ENCODE results near the gene ZIC2.
A peak's percentile ranks its signal among the peaks of the same experiment; 100 is the strongest.

Gene ZIC2

DNA sequence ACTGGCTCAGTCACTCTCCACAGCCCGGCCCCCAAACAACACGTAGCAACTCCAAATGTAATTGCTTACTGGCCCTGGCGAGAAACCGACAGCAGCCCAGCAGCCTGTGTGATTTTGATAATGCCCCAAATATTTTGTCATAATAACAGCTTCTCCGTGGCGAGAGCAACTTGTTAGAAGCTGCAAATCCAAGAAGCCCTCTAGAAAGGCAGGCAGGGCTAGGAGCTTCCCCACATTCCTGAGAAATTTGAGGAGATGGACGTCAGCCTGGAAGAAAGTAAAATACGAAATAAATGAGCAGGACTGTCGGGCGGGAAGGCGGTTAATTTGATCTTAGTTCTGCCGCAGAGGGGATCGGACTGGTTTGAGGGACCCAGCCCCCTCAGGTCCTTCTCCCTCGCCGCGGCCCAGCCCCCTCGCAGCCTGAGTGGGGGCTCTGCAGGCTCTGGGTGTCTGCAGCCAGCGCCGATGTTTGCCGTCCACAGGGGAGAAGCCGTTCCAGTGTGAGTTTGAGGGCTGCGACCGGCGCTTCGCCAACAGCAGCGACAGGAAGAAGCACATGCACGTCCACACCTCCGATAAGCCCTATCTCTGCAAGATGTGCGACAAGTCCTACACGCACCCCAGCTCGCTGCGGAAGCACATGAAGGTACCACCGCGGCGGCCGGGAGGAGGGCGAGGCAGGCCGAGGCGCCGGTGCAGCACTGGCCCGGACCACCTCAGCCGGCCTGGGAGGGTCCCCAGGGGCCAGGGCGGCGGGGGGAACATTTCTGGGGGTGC is 3.1 kb downstream of the ZIC2 start:
- Histone ChIP-seq H3K9me3 (ENCODE audit: low read depth, low read length) (no peaks in the 10 kb centered on the region), H3K4me3 (peak overlapping the region; percentile 93), H3K9ac (ENCODE audit: insufficient read length) (peak overlapping the region; percentile 99), H3K36me3 (ENCODE audit: insufficient read depth, low read length) (peaks cover 49% of the 10 kb centered on the region), H3K27ac (peak overlapping the region; percentile 96)
- peak; percentile 15; the same call in 1 of the 2 replicates for TF ChIP-seq POLR2AphosphoS5 (IDR thresholded peaks at IDR 0.05; ENCODE audit: borderline replicate concordance, low read depth, low read length)
- no peak for TF ChIP-seq FOXP2 (optimal IDR thresholded peaks at IDR 0.05; ENCODE audit: control extremely low read depth, extremely low read length, insufficient read depth)
- DNase-seq (ENCODE audit: low read depth, low spot score): no peak

DNA sequence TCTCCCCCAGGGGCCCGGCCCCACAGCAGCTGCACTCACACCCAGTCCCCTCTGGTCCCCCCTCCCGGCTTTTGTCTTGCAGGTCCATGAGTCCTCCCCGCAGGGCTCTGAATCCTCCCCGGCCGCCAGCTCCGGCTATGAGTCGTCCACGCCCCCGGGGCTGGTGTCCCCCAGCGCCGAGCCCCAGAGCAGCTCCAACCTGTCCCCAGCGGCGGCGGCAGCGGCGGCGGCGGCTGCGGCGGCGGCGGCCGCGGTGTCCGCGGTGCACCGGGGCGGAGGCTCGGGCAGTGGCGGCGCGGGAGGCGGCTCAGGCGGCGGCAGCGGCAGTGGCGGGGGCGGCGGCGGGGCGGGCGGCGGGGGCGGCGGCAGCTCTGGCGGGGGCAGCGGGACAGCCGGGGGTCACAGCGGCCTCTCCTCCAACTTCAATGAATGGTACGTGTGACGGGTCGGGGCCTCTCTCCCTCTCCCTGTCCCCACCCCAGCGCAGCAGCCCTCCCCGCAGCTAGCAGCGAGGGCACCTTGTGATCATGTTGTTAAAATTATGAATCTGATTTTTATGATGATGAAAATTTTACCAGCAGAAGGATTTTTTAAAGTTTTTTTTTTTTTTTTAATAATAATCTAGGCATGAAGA is 3.8 kb downstream of the ZIC2 start:
- peak overlapping the region; percentile 97 for H3K27ac ChIP-seq
- H3K4me3 ChIP-seq: peak overlapping the region; percentile 93
- TF ChIP-seq FOXP2 (optimal IDR thresholded peaks at IDR 0.05; ENCODE audit: control extremely low read depth, extremely low read length, insufficient read depth): no peak
- TF ChIP-seq POLR2AphosphoS5 (IDR thresholded peaks at IDR 0.05; ENCODE audit: borderline replicate concordance, low read depth, low read length): peak; percentile 18; the same call in 1 of the 2 replicates
- H3K9ac ChIP-seq (ENCODE audit: insufficient read length): peak overlapping the region; percentile 99
- peaks cover 49% of the 10 kb centered on the region for H3K36me3 ChIP-seq (ENCODE audit: insufficient read depth, low read length)
- no peak for DNase-seq (ENCODE audit: low read depth, low spot score)
- H3K9me3 ChIP-seq (ENCODE audit: low read depth, low read length): no peaks in the 10 kb centered on the region

DNA sequence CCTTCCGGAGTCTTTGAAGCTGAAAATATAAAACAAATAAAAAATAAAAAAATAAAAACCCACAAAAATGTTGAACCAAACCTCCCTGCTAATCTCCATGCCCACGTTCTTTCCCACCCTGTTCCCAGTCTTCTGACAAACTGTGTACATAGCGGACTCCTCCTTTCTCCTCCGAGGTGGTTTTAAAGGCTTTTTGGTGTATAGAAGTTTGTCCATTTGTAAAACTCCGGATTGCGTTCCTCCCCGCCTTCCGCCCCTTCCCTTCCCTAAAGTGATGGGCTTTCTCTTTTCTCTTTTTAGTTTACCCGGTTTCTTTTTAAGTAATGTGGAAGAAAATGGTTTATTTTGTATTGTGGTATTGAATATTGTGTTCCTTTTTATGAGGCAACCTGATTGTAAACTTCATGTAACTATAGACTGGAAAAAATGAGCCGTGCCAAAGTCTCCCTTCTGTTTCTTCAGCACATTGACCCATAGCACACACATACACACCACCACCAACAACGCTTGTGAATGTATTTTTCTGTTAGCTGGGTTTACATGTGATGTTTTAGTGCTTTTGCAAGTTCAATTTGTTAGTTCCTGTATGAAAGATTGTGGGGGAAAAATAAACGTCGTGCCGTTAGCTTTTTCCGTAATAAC is 4.4 kb downstream of the ZIC2 start:
- DNase-seq (ENCODE audit: low read depth, low spot score): no peak
- TF ChIP-seq POLR2AphosphoS5 (IDR thresholded peaks at IDR 0.05; ENCODE audit: borderline replicate concordance, low read depth, low read length) (no peak; the same call in 1 of the 2 replicates), FOXP2 (optimal IDR thresholded peaks at IDR 0.05; ENCODE audit: control extremely low read depth, extremely low read length, insufficient read depth) (no peak), EZH2 (IDR thresholded peaks at IDR 0.05) (no peak)
- Histone ChIP-seq H3K27ac (peak overlapping the region; percentile 97), H3K4me3 (peak overlapping the region; percentile 82), H3K36me3 (ENCODE audit: insufficient read depth, low read length) (peaks cover 49% of the 10 kb centered on the region), H3K9ac (ENCODE audit: insufficient read length) (peak overlapping the region; percentile 95), H3K9me3 (ENCODE audit: low read depth, low read length) (no peaks in the 10 kb centered on the region)

DNA sequence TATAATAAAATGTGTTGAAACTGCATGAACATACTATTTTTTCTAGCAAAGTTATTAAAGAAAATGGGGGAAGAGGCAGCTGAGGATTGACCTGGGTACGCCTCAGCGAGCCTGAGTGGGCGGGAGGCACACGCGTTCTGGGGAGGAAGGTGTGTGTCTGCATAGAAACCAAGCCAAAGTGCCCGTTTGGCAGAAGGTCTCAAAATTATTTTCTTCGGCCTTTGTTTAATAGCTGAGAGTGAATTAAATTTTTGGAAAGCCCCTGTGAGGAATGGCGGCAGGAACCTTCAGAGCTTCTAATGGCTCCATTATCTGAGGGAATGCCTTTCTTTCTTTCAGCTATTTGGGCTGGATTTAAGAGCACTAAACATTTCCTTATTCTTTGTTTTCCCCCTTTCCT is 5.2 kb downstream of the ZIC2 start:
- H3K9me3 ChIP-seq (ENCODE audit: low read depth, low read length): no peaks in the 10 kb centered on the region
- DNase-seq (ENCODE audit: low read depth, low spot score): no peak
- peak overlapping the region; percentile 82 for H3K4me3 ChIP-seq
- peak overlapping the region; percentile 97 for H3K27ac ChIP-seq
- peaks cover 49% of the 10 kb centered on the region for H3K36me3 ChIP-seq (ENCODE audit: insufficient read depth, low read length)
- peak overlapping the region; percentile 95 for H3K9ac ChIP-seq (ENCODE audit: insufficient read length)
- TF ChIP-seq FOXP2 (optimal IDR thresholded peaks at IDR 0.05; ENCODE audit: control extremely low read depth, extremely low read length, insufficient read depth) (no peak), EZH2 (IDR thresholded peaks at IDR 0.05) (no peak), POLR2AphosphoS5 (IDR thresholded peaks at IDR 0.05; ENCODE audit: borderline replicate concordance, low read depth, low read length) (no peak)

DNA sequence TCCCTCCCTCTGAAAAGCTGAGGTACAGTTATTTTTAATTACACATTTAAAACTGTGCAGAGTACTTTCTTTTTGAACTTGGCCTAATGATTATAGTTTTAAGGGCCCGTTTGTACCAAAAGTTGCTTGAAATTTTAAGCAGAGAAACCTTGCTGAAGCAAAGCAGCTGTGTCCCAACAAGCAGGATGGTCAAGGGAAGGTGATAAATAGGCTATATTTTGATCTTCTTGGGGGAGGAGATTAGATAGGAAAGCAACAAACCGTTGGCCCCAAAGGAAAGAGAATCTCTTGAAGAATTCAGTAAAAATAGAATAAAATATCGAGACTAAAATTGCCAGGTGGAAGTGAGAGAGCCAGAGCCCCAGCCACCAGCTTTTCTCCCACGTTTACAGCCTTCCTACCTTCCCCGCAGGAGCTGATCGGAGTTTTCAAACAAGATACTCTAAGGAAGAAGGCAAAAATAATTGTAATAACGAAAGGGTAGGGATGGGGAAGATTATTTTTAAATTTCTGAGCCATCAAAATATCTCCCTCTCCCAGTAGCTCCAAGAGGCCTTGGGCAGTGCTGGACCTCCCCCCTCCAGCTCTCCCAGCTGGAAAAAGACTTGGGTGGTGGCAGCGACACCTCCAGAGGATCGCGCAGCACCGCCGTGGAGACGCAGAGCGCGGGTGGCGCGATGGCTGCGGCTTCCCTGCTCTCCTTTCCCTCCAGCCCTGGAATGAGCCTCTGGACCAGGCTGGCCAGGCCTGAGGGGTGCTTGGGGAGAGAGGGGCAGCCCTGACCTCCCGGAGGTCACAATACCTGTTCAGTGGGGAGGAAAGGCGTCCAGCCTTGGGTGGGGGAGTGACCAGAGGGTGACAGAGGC is 5.8 kb downstream of the ZIC2 start:
- no peaks in the 10 kb centered on the region for H3K9me3 ChIP-seq (ENCODE audit: low read depth, low read length)
- DNase-seq (ENCODE audit: low read depth, low spot score): no peak
- peak overlapping the region; percentile 95 for H3K9ac ChIP-seq (ENCODE audit: insufficient read length)
- H3K27ac ChIP-seq: peak overlapping the region; percentile 97
- peaks cover 49% of the 10 kb centered on the region for H3K36me3 ChIP-seq (ENCODE audit: insufficient read depth, low read length)
- H3K4me3 ChIP-seq: peak overlapping the region; percentile 82
- TF ChIP-seq EZH2 (IDR thresholded peaks at IDR 0.05) (no peak), POLR2AphosphoS5 (IDR thresholded peaks at IDR 0.05; ENCODE audit: borderline replicate concordance, low read depth, low read length) (no peak; the same call in 1 of the 2 replicates), FOXP2 (optimal IDR thresholded peaks at IDR 0.05; ENCODE audit: control extremely low read depth, extremely low read length, insufficient read depth) (no peak)

DNA sequence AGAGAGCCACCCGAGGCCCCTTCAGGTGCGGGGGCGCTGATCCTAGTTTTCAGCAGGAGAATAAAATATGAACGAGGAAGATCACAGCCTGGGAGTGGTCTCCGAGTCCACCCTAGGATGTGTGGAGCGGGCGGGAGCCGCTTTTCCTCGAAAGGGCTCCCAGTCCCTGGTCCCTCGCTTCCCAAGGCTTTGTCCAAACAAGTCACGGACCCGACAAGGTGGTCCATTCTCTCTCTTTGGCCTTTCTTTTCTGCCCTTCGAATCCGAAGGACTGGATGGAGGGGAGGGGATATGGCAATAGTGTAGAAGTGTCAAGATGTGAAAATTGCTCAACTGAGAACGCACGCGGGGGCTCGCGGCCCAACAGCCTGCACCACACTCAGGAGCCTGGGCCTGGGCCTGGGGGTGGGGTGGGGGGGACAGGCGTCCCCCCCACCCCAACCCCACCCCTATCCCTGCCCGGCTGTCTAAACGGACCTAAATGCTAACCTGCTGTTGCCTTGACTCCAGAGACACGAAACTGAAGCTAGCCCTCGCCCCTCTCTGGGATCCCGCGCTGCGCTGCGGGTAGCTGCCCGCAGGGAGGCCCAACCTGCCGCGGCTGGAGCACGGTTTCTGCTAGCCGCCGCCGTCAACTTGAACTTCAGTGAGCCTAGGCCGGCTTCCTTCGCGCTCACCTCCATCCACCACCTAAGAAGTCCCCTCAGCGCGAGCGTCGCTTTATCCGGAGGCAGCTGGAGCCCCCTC is 7.1 kb downstream of the ZIC2 start:
- no peaks in the 10 kb centered on the region for H3K9me3 ChIP-seq (ENCODE audit: low read depth, low read length)
- H3K4me3 ChIP-seq: peak overlapping the region; percentile 11; the same call in 1 of the 2 replicates
- no peak; the same call in 1 of the 2 replicates for TF ChIP-seq POLR2AphosphoS5 (IDR thresholded peaks at IDR 0.05; ENCODE audit: borderline replicate concordance, low read depth, low read length)
- TF ChIP-seq FOXP2 (optimal IDR thresholded peaks at IDR 0.05; ENCODE audit: control extremely low read depth, extremely low read length, insufficient read depth): no peak
- no peak for TF ChIP-seq EZH2 (IDR thresholded peaks at IDR 0.05)
- peak overlapping the region; percentile 97 for H3K27ac ChIP-seq
- H3K36me3 ChIP-seq (ENCODE audit: insufficient read depth, low read length): peaks cover 36% of the 10 kb centered on the region
- DNase-seq (ENCODE audit: low read depth, low spot score): no peak
- no peak overlapping the region for H3K9ac ChIP-seq (ENCODE audit: insufficient read length)

Data from SK-N-MC (cell line).